Neural cell (in vitro differentiated cells): ENCODE results near the gene WDR93. TPM values are rescaled to one million over a fixed set of nuclear protein-coding genes. Genes with fewer than 3 reads are reported as not detected.

Experiments
- H2AFZ ChIP-seq: fragments of 200-600, 300-800 bp; sonication (generic), shearing (Covaris generic); 2 replicates; pipeline ENCODE4 v1.6.0; 2014; ENCODE audit warnings: low read depth, mild to moderate bottlenecking, antibody characterized with exemption, low read length, moderate library complexity
- H3F3A ChIP-seq: fragments of 200-600 bp; shearing (Covaris generic); 2 replicates; pipeline ENCODE4 v1.6.1; 2016; ENCODE audit warnings: mild to moderate bottlenecking, moderate library complexity, mixed read lengths, antibody characterized with exemption, low read length; ENCODE audit not compliant: insufficient read depth, poor library complexity, severe bottlenecking
- H3K27ac ChIP-seq: fragments of 200-600, 300-800 bp; sonication (generic), shearing (Covaris generic); 2 replicates; pipeline ENCODE4 v1.5.1; 2014; ENCODE audit warnings: mild to moderate bottlenecking, low read length, moderate library complexity
- H3K27me3 ChIP-seq: fragments of 300-800, 200-600 bp; sonication (generic), shearing (Covaris generic); 2 replicates; pipeline ENCODE4 v1.6.0; 2014; ENCODE audit warnings: mild to moderate bottlenecking, low read depth, low read length, moderate library complexity; ENCODE audit not compliant: insufficient read depth
- H3K36me3 ChIP-seq: fragments of 300-800, 200-600 bp; sonication (generic), shearing (Covaris generic); 2 replicates; pipeline ENCODE4 v1.5.1; 2014; ENCODE audit warnings: mild to moderate bottlenecking, antibody characterized with exemption, low read length, moderate library complexity; ENCODE audit not compliant: insufficient read depth
- H3K4me2 ChIP-seq: fragments of 300-800, 200-600 bp; sonication (generic), shearing (Covaris generic); 2 replicates; pipeline ENCODE4 v1.6.0; 2014; ENCODE audit warnings: mild to moderate bottlenecking, low read length
- H3K4me3 ChIP-seq: fragments of 300-800, 200-600 bp; sonication (generic), shearing (Covaris generic); 2 replicates; pipeline ENCODE4 v1.5.1; 2014; ENCODE audit warnings: mild to moderate bottlenecking, low read length, moderate library complexity
- H3K79me2 ChIP-seq: fragments of 200-600 bp; shearing (Covaris generic); replicated peaks from 2 replicates; pipeline ENCODE4 v1.6.0; 2014; ENCODE audit warnings: mild to moderate bottlenecking, low read length, moderate library complexity; ENCODE audit not compliant: insufficient read depth
- H3K9ac ChIP-seq: fragments of 300-800, 200-600 bp; sonication (generic), shearing (Covaris generic); 2 replicates; pipeline ENCODE4 v1.6.1; 2016; ENCODE audit warnings: mild to moderate bottlenecking, low read length, mixed read lengths
- H3K9me2 ChIP-seq: fragments of 200-600 bp; shearing (Covaris generic); 2 replicates; pipeline ENCODE4 v1.6.1; 2016; ENCODE audit warnings: mild to moderate bottlenecking, low read length, mixed read lengths; ENCODE audit not compliant: insufficient read depth
- H3K9me3 ChIP-seq: fragments of 200-600, 300-800 bp; sonication (generic), shearing (Covaris generic); 2 replicates; pipeline ENCODE4 v1.6.1; 2016; ENCODE audit warnings: mild to moderate bottlenecking, mixed run types, low read length, moderate library complexity, mixed read lengths
- H4K20me1 ChIP-seq: fragments of 200-600 bp; shearing (Covaris generic); 2 replicates; pipeline ENCODE4 v1.6.1; 2016; ENCODE audit warnings: mild to moderate bottlenecking, mixed run types; ENCODE audit not compliant: insufficient read depth
- EP300 ChIP-seq: fragments of 450-650 bp; conservative IDR thresholded peaks from 2 replicates; pipeline ENCODE4 v1.6.1; 2014; ENCODE audit warnings: antibody characterized with exemption, mild to moderate bottlenecking, moderate library complexity; ENCODE audit not compliant: poor library complexity, severe bottlenecking
- MXI1 ChIP-seq: fragments of 450-650 bp; conservative IDR thresholded peaks from 2 replicates; pipeline ENCODE4 v1.6.1; 2014; ENCODE audit warnings: antibody characterized with exemption, mild to moderate bottlenecking; ENCODE audit not compliant: poor library complexity, severe bottlenecking
- REST ChIP-seq: IDR thresholded peaks from 2 replicates; pipeline ENCODE4 v1.6.1; 2012; ENCODE audit warnings: borderline replicate concordance
- SMC3 ChIP-seq: fragments of 450-650 bp; conservative IDR thresholded peaks from 2 replicates; pipeline ENCODE4 v1.6.1; 2014; ENCODE audit warnings: antibody characterized with exemption, mild to moderate bottlenecking, moderate library complexity; ENCODE audit not compliant: poor library complexity
- polyA plus RNA-seq: library from polyadenylated mRNA; depleted of rRNA; stranded (reverse); fragments of >200 nt; gene quantifications from 2 replicates; pipeline ENCODE4 v1.2.3, GENCODE V29; 2014
- small RNA-seq, 3 experiments: library from RNA; depleted of rRNA; stranded (forward); fragments of <200 nt; gene quantifications; one replicate each; pipeline ENCODE3, GENCODE V24; 2012

The WDR93 gene
- polyA plus RNA-seq, 1 donor from 2014 or later = 0.41 TPM

- H3K9me3 ChIP-seq = peaks cover 8% of the 10 kb centered on the region
- H3K27me3 ChIP-seq = no peaks in the 10 kb centered on the region
- no peaks in the 10 kb centered on the region for H3K79me2 ChIP-seq
- H3K4me3 ChIP-seq = no peak overlapping the region
- H3K27ac ChIP-seq = no peak overlapping the region
- H3K9ac ChIP-seq = no peak overlapping the region
- H2AFZ ChIP-seq = no peak overlapping the region
- H4K20me1 ChIP-seq = no peaks in the 10 kb centered on the region
- H3K9me2 ChIP-seq = no peaks in the 10 kb centered on the region
- TF ChIP-seq SMC3 (no peak), REST (no peak), MXI1 (no peak), EP300 (no peak)
- H3K4me2 ChIP-seq = no peak overlapping the region
- H3F3A ChIP-seq = no peaks in the 10 kb centered on the region
- H3K36me3 ChIP-seq = no peaks in the 10 kb centered on the region
These were observed 101.6 kb downstream of the WDR93 start for GRCh38 chr15:89792106-89792805.

Small RNA genes within 50 kb of the gene (small RNA-seq; reads per million reads assigned to genes)
- 0.03 to 0.33 (median 0.06) reads per million in 3 experiments for gene RNU6-132P

Other genes starting within 250 kb of the WDR93 start
- 0.32 TPM in 1 of 2 replicates, not detected in the other for gene RHCG, start 194.2 kb upstream of the WDR93 start, polyA plus RNA-seq
- gene TICRR, start 115.3 kb upstream of the WDR93 start, polyA plus RNA-seq = 0.06 and 0.36 TPM in 2 replicates
- gene KIF7, start 35.3 kb upstream of the WDR93 start, polyA plus RNA-seq = 5.2 and 5.6 TPM in 2 replicates
- gene PLIN1, start 11.4 kb upstream of the WDR93 start, polyA plus RNA-seq = 0.08 TPM in 1 of 2 replicates, not detected in the other
- 13.6 and 18.1 TPM in 2 replicates for gene PEX11A, start 57 bp upstream of the WDR93 start, polyA plus RNA-seq
- 4.8 and 5.5 TPM in 2 replicates for gene MESP1, start 60.4 kb downstream of the WDR93 start, polyA plus RNA-seq
- gene MESP2, start 85.5 kb downstream of the WDR93 start, polyA plus RNA-seq = not detected in 2 replicates
- not detected in 2 replicates for gene ANPEP, start 124.0 kb downstream of the WDR93 start, polyA plus RNA-seq
- gene AP3S2, start 203.2 kb downstream of the WDR93 start, polyA plus RNA-seq = 47.6 and 60.5 TPM in 2 replicates
- gene ARPIN, start 222.1 kb downstream of the WDR93 start, polyA plus RNA-seq = 2.7 and 3.5 TPM in 2 replicates